ENCODE measurements around the gene POU2F1. TPM values are rescaled to one million over a fixed set of nuclear protein-coding genes. Genes with fewer than 3 reads are reported as not detected.

POU2F1 gene
- total RNA-seq, 1 donor from 2014 or later = 68.0 TPM

- no peak for DNase-seq (ENCODE audit: low spot score)
- Histone ChIP-seq H3K4me2 (no peak overlapping the region), H3K4me3 (no peak overlapping the region), H3K36me3 (no peaks in the 10 kb centered on the region), H3K9ac (no peak overlapping the region), H4K20me1 (ENCODE audit: low read depth) (no peaks in the 10 kb centered on the region), H3K9me3 (ENCODE audit: low read depth) (no peaks in the 10 kb centered on the region), H3K27ac (no peak overlapping the region), H3K4me1 (peaks cover 23% of the 10 kb centered on the region), H3K27me3 (no peaks in the 10 kb centered on the region), H2AFZ (replicated peaks) (no peak overlapping the region), H3F3A (ENCODE audit: low read depth) (peaks cover 9% of the 10 kb centered on the region), H3K79me2 (ENCODE audit: low read depth) (no peaks in the 10 kb centered on the region)
- Mint-ChIP-seq H3K4me1 (peaks cover 45% of the 10 kb centered on the region), H3K4me3 (no peak overlapping the region), H3K9me3 (peaks cover 14% of the 10 kb centered on the region), H3K27ac (no peak overlapping the region), H3K27me3 (ENCODE audit: insufficient read depth, low read depth) (peaks cover 9% of the 10 kb centered on the region), H3K36me3 (no peaks in the 10 kb centered on the region)
- TF ChIP-seq EZH2phosphoT487 (IDR thresholded peaks at IDR 0.05) (no peak), CTCF (IDR thresholded peaks at IDR 0.05) (no peak), EZH2 (IDR thresholded peaks at IDR 0.05) (no peak)
Measured at GRCh38 chr1:167175901-167176300, 44.8 kb upstream of the POU2F1 start.

GRCh38 chr1:167178831-167179230 is 41.9 kb upstream of the POU2F1 start:
- no peaks in the 10 kb centered on the region for H3K36me3 Mint-ChIP-seq
- Histone ChIP-seq H3K9ac (no peak overlapping the region), H4K20me1 (ENCODE audit: low read depth) (no peaks in the 10 kb centered on the region), H3K4me1 (peaks cover 15% of the 10 kb centered on the region), H3K27me3 (no peaks in the 10 kb centered on the region), H3K36me3 (no peaks in the 10 kb centered on the region), H2AFZ (replicated peaks) (no peak overlapping the region), H3F3A (ENCODE audit: low read depth) (peaks cover 5% of the 10 kb centered on the region), H3K4me3 (no peak overlapping the region), H3K4me2 (no peak overlapping the region), H3K9me3 (ENCODE audit: low read depth) (no peaks in the 10 kb centered on the region), H3K79me2 (ENCODE audit: low read depth) (no peaks in the 10 kb centered on the region), H3K27ac (no peak overlapping the region)
- H3K27ac Mint-ChIP-seq = no peak overlapping the region
- peaks cover 14% of the 10 kb centered on the region for H3K9me3 Mint-ChIP-seq
- no peak for DNase-seq (ENCODE audit: low spot score)
- peaks cover 7% of the 10 kb centered on the region for H3K27me3 Mint-ChIP-seq (ENCODE audit: insufficient read depth, low read depth)
- TF ChIP-seq EZH2phosphoT487 (IDR thresholded peaks at IDR 0.05) = no peak
- TF ChIP-seq EZH2 (IDR thresholded peaks at IDR 0.05) = no peak
- TF ChIP-seq CTCF (IDR thresholded peaks at IDR 0.05) = no peak
- H3K4me1 Mint-ChIP-seq = peaks cover 25% of the 10 kb centered on the region
- no peak overlapping the region for H3K4me3 Mint-ChIP-seq

GRCh38 chr1:167182571-167183320 is 37.9 kb upstream of the POU2F1 start:
- no peaks in the 10 kb centered on the region for H3K4me1 ChIP-seq
- Mint-ChIP-seq H3K27me3 (ENCODE audit: insufficient read depth, low read depth) (no peaks in the 10 kb centered on the region), H3K9me3 (peaks cover 11% of the 10 kb centered on the region), H3K4me3 (no peak overlapping the region), H3K36me3 (peaks cover 7% of the 10 kb centered on the region), H3K4me1 (no peaks in the 10 kb centered on the region), H3K27ac (no peak overlapping the region)
- H3K9ac ChIP-seq = no peak overlapping the region
- no peak overlapping the region for H3K27ac ChIP-seq
- no peaks in the 10 kb centered on the region for H3K79me2 ChIP-seq (ENCODE audit: low read depth)
- no peaks in the 10 kb centered on the region for H4K20me1 ChIP-seq (ENCODE audit: low read depth)
- TF ChIP-seq CTCF (IDR thresholded peaks at IDR 0.05) (no peak), EZH2 (IDR thresholded peaks at IDR 0.05) (no peak), EZH2phosphoT487 (IDR thresholded peaks at IDR 0.05) (no peak)
- no peaks in the 10 kb centered on the region for H3F3A ChIP-seq (ENCODE audit: low read depth)
- no peak overlapping the region for H2AFZ ChIP-seq (replicated peaks)
- no peak overlapping the region for H3K4me3 ChIP-seq
- no peaks in the 10 kb centered on the region for H3K9me3 ChIP-seq (ENCODE audit: low read depth)
- H3K4me2 ChIP-seq = no peak overlapping the region
- H3K36me3 ChIP-seq = no peaks in the 10 kb centered on the region
- no peak for DNase-seq (ENCODE audit: low spot score)
- no peaks in the 10 kb centered on the region for H3K27me3 ChIP-seq

All from neural progenitor cell (in vitro differentiated cells).